Left ventricle myocardium superior (tissue), 1 donor: ENCODE measurements around the gene LARP1B. TPM values are rescaled to one million over a fixed set of nuclear protein-coding genes. Genes with fewer than 3 reads are reported as not detected.
A peak's percentile ranks its signal among the peaks of the same experiment; 100 is the strongest.
"Not testable (repeated sequence)": the region's sequence is repeated elsewhere in the genome, so short reads cannot be mapped to it uniquely, and the experiment has no call there.

Experiments used
- ATAC-seq: fragments of 200-7000 bp; cut with Tn5 transposase; one replicate; pipeline ENCODE4 v1.9.1; 2020; ENCODE audit warnings: mild to moderate bottlenecking, moderate library complexity
- DNase-seq: peaks from one replicate; pipeline ENCODE4 v3.0.0-alpha.2; 2020
- intact Hi-C: fragments of 100-400 bp; cut with micrococcal nuclease; formaldehyde crosslinking; loops from one replicate; pipeline ENCODE4 v1.11.0; 2022
- long read RNA-seq: library from polyadenylated mRNA; unstranded; transcript quantifications from one replicate; pipeline ENCODE4 v2.0.0, GENCODE V29; 2021
- total RNA-seq: library from RNA; stranded (reverse); fragmentation: NEBNext Ultra II Directional; extraction: Animal tissue kit (Norgen Biotek cat#: 25700); gene quantifications from one replicate; pipeline ENCODE4 v1.2.1, GENCODE V29; 2021
- donor health status: DM: no; HTN: yes; CAD: no; lungs with severe emphysema.

The LARP1B gene
- 15.9 TPM for total RNA-seq
- long read RNA-seq, transcript LARP1B-211 (10 exons, 2,563 nt), result major isoform, 5 of 30 reads
- long read RNA-seq, partial matches to known transcripts, result 17 of 30 reads
- long read RNA-seq, other reads (novel, unspliced or antisense), result 5 of 30 reads

DNA sequence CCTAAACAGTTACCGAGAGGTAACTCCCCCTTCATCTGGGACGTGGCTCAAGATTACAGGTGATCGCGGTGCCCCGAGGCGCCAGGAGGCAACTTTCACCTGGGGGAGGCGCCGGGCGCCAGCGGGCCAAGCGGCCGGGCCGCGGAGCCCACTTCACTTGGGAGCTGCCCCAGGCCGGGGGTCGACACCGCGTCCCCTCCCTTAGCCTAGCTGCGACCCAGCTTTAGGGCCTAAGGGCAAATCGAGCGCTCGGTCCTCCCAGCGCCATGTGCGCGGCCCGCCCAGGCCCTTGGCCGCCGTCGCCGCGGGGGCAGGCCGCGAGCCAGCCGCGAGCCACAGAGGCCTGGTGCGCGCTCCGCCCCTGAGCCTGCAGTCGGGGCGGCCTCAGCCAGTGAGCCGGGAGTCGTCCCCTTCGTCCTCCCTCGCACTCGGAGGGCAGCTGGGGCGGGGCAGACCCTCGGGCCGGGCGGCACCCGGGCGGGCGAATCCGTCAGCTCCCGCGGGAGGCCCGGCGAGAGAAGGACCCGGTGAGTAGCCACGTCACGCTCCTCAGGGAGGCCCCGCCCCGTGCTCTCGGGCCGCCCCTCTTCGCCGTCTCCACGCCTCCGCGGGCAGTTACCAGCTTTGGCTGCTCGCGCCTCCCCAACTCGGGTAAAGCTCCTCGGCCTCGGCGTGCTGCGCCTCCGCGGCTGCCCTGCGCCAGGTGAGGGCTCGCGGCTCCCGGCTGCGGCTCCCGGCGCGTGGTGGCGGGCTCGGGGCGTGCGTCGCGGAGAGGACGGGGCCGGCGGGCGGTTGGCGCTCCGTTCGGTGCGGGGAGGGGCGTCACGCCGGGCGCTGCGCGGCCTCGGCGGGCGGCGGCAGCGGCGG, at the start of gene LARP1B:
LARP1B (plus strand) TSS at position 614 of the 867 bp plus-strand sequence. CDS start 13,640 bp downstream, outside the sequence.
- peak; percentile 97 for ATAC-seq
- peak; percentile 97 for DNase-seq

DNA sequence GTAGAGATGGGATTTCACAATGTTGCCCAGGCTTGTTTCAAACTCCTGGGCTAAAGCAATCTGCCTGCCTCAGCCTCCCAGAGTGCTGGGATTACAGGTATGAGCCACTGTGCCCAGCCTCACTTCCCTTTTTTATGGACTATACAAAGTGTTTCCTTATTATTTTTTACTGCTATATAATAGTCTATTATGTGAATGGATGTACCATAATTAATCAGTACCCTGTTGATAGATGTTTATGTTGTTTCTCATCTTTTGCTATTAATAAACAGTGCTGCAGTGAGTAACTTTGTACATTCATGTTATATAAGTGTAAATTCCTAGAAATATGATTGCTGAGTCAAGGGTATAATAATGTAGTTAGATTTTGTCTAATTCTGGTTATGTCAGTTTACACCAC, 35.8 kb upstream of the LARP1B start:
- intact Hi-C loops, result no loop called here
- DNase-seq, result no peak
- ATAC-seq, result no peak

More for the DNA sequence above, at the start of gene LARP1B:
- intact Hi-C loops, result no loop called here

DNA sequence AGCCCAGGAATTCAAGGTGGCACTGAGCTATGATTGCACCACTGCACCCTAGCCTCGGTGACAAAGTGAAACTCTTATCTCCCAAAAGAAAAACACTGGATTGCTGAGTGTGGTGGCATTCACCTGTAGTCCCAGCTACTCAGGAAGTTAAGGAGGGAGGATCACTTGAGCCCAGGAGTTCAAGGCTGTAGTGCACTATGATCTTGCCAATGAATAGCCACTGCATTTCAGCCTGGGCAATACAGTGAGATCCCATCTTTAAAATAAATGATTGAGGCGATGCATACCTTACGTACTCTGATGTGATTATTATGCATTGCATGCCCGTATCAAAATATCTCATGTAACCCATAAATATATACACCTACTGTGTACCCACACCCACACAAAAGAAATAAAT, 31.2 kb upstream of the LARP1B start:
- DNase-seq (no peak), ATAC-seq (no peak)
- intact Hi-C loops, result no loop called here

DNA sequence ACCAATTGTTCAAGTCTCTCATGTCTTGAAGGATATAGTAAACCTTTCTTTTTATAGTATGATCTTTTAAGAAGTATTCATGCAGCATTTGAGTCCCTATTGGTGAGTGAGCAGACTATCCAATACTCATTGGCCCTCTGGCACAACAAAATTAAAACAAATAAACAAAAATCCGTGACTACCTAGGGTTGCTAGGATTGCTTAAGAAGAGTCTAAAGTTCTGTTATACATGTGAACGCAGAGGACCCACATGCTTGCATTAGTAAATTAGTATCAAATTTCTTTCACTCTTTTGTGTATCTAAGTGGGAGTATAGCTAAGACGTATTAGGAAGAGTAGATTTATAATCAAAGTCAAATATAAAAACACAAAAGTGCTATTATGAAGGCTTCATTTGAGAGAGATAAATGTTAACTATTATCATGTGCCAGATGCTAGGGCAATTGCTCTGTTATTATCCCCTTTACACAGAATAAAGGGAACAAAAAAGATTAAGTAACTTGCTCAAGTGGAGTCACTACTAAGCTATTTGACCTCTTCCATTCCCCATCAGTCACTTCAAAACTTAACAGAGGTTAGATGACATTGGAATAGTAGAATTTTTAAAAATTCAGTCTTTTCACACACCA, 29.2 kb upstream of the LARP1B start:
- DNase-seq (no peak), ATAC-seq (no peak)
- intact Hi-C loops, result no loop called here

DNA sequence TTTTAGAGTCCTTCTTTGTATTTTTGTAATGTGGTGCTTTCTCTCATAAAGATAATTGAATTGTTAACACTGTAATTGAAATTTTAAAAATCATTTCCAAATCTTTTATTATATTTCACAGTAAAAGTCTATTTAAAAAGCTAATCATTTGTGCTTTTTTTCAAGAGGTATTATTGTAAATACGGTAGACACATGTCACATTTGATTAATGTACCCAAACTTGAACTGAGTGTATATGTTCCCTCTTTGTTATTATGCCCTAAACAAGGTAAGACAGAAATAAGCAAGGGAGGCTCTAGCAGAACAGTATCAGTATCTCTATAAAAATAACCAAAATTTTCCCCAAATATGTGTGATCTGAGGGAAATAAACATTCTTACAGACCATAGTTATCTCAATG, 21.5 kb upstream of the LARP1B start:
- intact Hi-C loops, result no loop called here
- ATAC-seq (no peak), DNase-seq (no peak)

DNA sequence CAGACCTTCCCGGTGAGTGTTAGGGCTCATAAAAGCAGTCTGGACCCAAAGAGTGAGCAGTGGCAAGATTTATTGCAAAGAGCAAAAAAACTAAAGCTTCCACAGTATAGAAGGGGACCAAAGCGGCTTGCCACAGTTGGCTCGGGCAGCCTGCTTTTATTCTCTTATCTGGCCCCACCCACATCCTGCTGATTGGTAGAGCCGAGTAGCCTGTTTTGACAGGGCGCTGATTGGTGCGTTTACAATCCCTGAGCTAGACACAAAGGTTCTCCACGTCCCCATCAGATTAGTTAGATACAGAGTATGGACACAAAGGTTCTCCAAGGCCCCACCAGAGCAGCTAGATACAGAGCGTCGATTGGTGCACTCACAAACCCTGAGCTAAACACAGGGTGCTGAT, 14.1 kb upstream of the LARP1B start:
- ATAC-seq, DNase-seq, intact Hi-C loops: not testable (repeated sequence)

DNA sequence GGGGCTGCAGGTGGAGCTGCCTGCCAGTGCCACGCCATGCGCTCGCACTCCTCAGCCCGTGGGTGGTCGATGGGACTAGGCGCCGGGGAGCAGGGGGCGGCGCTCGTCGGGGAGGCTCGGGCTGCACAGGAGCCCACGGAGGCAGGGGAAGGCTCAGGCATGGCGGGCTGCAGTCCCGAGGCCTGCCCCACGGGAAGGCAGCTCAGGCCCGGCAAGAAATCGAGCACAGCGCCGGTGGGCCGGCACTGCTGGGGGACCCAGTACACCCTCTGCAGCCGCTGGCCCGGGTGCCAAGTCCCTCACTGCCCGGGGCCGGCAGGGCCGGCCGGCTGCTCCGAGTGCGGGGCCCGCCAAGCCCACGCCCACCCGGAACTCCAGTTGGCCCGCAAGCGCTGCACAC, 13.6 kb upstream of the LARP1B start:
- DNase-seq, ATAC-seq, intact Hi-C loops: not testable (repeated sequence)

DNA sequence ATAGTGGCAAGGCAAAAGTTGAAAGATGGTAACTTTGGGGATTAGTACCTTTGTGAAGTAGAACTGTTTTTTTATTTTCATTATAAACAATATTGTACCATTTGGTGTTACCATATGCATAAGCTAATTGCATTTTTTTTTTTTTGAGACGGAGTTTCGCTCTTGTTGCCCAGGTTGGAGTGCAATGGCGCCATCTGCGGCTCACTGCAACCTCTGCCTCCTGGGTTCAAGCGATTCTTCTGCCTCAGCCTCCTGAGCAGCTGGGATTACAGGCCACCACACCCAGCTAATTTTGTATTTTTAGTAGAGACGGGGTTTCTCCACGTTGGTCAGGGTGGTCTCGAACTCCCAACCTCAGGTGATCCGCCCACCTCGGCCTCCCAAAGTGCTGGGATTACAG, 9.9 kb upstream of the LARP1B start:
- intact Hi-C loops, ATAC-seq, DNase-seq: not testable (repeated sequence)

DNA sequence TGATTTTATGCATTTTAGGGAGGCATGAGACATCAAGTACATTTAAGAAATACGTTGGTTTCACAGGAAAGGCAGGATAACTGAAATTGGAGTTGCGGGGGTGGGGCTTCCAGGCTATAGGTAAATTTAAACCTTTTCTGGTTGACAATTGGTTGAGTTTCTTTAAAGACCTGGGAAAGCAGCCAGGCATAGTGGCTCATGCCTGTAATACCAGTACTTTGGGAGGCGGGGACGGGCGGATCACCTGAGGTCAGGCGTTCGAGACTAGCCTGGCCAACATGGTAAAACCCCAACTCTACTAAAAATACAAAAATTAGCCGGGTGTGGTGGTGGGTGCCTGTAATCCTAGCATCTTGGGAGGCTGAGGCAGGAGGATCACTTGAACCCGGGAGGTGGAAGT, 6.2 kb upstream of the LARP1B start:
- DNase-seq, ATAC-seq, intact Hi-C loops: not testable (repeated sequence)

DNA sequence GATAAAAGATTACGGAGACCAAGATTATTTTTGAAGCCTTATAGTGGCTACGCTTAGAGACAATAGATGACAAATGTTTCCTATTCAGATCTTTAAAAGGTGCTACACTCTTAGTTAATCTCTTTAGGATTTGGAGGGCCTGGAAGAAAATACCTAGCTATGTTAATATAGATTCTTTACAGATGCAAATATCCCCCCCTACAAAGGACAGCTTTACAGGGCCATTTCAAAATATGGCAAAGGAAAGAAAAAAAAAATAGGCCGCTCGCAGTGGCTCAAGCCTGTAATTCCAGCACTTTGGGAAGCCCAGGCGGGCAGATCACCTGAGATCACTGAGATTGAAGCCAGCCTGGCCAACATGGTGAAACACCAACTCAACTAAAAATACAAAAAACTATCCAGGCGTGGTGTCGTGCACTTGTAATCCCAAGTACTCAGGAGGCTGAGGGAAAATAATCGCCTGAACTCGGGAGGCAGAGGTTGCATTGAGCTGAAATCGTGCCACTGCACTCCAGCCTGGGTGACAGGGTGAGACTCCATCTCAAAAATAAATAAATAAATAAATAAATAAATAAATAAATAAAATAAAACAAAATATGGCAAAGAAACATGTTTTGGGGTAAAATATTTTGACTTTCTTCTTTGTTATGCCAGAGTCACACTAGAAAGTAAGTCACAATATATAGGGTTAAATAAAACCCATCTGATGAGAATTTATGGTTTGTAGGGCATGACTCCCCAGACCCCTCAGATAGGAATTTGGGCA, 5.5 kb upstream of the LARP1B start:
- ATAC-seq, intact Hi-C loops, DNase-seq: not testable (repeated sequence)

DNA sequence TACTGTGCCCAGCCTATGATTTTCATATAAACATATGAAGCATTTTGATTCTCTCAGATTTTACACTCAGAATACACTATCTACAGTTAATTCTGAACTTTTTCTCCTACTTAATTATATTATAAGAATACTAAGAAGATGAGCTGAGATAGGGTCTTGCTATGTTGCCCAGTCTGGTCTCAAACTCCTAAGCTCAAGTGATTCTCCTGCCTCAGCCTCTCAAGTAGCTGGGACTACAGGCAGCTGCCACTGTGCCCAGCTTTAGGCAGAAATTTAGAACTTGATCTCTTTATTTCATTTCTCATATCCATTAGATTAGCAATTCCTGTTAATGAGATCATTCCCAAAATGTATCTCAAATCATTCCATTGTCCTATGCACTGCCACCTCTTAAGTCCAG, 4.7 kb upstream of the LARP1B start:
- no peak for DNase-seq
- intact Hi-C loops, result no loop called here
- no peak for ATAC-seq

DNA sequence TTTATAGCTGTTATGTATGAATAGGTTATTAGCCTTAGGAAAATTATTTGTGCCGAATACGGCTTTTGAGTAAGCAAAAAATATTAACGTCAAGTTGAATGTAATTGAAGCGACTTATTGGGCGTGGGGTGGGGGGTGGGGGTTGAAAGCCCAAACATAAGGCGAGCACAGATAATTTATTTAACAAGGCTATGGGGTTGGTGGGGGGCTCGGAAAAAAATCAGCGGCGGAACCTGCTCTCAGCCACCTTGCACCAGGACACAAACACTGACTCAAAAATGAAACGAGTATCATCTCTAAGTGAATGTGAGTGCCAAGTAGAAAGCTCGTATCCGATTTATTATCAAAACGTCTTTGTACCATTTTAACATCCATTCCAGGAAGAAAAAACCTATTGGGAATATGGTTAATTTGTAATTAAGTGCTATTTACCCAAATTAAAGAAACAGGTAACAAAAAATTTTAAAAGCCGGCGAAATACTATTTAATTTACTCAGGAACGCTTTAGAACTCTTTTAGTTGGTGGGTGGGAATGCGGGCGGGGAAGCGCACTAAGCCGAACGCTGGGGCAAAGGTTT, 902 bp upstream of the LARP1B start:
- no peak for DNase-seq
- ATAC-seq, result no peak
- intact Hi-C loops, result no loop called here

DNA sequence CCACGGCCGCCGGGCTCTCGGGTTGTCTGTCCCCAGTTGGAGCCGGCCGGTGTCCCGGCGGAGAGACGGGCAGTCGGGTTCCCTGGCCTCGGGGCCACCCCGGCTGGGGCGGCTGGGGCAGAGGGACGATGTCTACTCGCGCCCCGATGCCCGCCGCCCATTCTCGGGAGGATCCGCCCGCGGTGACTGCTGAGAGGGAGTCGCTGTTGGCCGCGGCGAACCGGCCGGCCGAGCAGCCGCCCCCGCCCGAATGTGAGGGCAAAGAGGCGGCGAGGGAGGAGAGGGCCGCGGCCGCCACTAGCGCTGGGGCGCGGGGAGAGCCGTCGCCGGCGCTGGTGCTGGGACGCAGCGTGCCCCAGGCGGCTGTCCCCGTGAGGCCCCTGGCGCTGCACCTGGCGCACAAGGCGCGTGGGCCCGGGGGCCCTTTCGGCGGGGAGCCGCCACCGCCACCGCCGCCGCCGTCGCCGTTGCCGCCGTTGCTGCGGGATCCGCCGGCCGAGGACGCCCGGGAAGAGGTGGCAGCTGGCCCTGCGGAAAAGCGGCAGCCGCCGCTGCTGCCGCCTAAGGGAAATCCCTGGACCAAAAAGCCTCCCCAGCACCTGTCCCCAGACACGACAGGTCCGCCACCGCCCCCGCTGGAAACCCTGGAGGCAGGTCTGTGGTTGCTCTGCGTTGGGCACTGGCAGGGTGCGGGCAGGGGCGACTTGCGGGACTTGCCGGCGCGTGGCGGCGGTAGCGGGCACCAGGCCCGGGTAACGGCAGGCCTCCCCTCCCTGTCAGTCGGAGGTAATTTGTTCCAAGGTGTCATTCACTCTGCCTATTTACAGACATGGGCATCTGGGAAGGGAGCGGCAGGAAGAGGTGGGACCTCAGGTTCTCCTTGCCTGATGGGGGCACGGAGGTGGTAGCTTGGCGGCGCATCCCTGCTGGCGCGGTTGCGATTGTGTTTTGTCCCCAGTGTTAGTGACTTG, 739 bp downstream of the LARP1B start:
- peak; percentile 71 for DNase-seq
- intact Hi-C loops, result no loop called here
- ATAC-seq, result peak; percentile 46

DNA sequence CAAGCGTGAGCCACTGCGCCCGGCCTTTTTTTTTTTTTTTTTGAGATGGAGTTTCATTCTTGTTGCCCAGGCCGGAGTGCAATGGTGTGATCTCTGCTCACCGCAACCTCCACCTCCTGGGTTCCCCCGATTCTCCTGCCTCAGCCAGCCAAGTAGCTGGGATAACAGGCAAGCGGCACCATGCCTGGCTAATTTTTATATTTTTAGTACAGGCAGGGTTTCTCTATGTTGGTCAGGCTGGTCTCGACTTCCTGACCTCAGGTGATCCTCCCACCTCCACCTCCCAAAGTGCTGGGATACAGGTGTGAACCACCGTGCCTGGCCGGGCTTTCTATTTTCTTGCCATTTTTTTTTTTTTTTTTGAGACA, 5.3 kb downstream of the LARP1B start:
- ATAC-seq, DNase-seq, intact Hi-C loops: not testable (repeated sequence)

DNA sequence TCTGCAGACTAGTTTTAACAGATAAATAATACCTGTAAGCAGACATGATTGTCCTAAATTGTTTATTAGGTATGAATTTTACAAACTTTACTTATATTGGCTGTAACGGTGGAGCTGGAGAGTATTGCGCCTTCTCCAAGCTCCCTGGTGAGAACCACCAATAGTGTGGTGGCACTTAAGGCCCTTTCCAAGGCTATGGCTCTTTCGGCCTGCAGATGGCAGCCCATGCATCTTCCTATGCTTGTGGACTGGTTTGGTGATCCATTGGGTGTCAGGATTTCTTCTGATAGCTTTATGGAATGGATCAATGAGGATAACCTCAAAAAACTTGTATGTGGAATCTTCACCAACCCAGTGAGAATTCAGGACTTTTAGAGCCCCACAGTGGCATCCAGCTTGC, 7.8 kb downstream of the LARP1B start:
- intact Hi-C loops, result no loop called here
- DNase-seq (no peak), ATAC-seq (no peak)

DNA sequence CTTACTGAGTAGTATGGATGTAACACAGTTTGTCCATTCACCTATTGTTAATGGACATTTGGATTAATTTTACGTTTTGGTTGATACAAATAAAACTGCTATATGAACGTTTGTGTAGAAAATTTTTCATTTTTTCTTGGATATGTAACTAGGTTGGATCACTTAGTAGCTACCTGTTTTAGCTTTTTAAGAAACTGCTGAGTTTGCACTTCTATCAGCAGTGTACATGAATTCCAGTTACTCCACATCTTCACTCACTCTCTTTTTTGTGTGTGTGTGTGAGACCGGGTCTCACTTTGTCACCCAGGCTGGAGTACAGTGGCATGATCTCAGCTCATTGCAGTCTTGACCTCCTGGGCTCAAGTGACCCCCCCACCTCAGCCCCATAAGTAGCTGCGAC, 15.4 kb downstream of the LARP1B start:
- DNase-seq (no peak), ATAC-seq (no peak)
- intact Hi-C loops, result no loop called here

DNA sequence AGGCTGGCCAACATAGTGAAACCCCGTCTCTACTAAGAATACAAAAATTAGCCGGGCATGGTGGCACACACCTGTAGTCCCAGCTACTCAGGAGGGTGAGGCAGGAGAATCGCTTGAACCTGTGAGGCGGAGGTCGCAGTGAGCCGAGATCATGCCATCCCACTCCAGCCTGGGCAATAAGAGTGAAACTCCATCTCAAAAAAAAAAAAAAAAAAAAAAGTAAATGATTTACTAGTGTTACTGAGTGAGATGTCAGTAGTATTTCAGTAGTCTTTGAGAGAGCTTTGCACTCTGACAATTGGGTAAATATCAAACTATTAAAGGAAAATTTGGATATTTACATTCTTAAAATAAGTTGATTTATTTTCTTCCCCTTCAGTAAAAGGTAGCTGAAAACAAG, 34.2 kb downstream of the LARP1B start:
- ATAC-seq, intact Hi-C loops, DNase-seq: not testable (repeated sequence)

DNA sequence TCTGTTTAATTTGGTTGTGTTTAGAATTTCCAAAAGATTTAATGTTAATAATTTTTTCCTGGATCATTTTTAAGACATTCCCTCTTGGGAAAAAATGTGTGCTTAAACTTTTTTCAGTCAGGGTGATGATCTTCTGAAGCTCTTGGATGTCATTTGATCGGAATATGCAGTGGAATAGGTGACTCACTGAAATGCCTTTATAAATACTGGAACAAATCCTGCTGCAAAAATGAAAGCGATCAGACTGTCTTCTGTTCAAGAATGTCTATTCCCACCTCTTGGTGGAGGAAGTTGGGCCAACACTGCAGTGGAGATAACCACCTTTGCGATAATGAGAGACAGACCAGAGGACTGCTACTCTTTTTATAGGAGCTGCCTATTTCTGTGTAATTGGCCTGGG, 46.7 kb downstream of the LARP1B start:
- ATAC-seq (no peak), DNase-seq (no peak)
- intact Hi-C loops, result no loop called here
